Measurements from ENCODE around the gene PWP1. TPM values are rescaled to one million over a fixed set of nuclear protein-coding genes. Genes with fewer than 3 reads are reported as not detected.
A peak's percentile ranks its signal among the peaks of the same experiment; 100 is the strongest.

Gene PWP1
- total RNA-seq, 1 experiment from 2014 or later, result 77.7 TPM

GRCh38 chr12:107681836-107682820 lies 3.5 kb upstream of the PWP1 start:
- TF ChIP-seq, protein P1, sequence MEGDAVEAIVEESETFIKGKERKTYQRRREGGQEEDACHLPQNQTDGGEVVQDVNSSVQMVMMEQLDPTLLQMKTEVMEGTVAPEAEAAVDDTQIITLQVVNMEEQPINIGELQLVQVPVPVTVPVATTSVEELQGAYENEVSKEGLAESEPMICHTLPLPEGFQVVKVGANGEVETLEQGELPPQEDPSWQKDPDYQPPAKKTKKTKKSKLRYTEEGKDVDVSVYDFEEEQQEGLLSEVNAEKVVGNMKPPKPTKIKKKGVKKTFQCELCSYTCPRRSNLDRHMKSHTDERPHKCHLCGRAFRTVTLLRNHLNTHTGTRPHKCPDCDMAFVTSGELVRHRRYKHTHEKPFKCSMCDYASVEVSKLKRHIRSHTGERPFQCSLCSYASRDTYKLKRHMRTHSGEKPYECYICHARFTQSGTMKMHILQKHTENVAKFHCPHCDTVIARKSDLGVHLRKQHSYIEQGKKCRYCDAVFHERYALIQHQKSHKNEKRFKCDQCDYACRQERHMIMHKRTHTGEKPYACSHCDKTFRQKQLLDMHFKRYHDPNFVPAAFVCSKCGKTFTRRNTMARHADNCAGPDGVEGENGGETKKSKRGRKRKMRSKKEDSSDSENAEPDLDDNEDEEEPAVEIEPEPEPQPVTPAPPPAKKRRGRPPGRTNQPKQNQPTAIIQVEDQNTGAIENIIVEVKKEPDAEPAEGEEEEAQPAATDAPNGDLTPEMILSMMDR (conservative IDR thresholded peaks at IDR 0.05; ENCODE audit: low read depth, low read length), result no peak
- Histone ChIP-seq H3K36me3 (ENCODE audit: insufficient read depth, low read length, poor library complexity, severe bottlenecking) (no peaks in the 10 kb centered on the region), H3K4me3 (ENCODE audit: low read depth, low read length, poor library complexity, severe bottlenecking) (no peak overlapping the region), H3K9me3 (ENCODE audit: low read depth, low read length, poor library complexity, severe bottlenecking) (no peaks in the 10 kb centered on the region), H3K27me3 (replicated peaks; ENCODE audit: insufficient read depth, low read depth, low read length, poor library complexity) (peaks cover 5% of the 10 kb centered on the region), H3K4me1 (ENCODE audit: insufficient read depth, low read length, poor library complexity, severe bottlenecking) (peaks cover 11% of the 10 kb centered on the region), H3K27ac (ENCODE audit: low read depth, low read length, poor library complexity, severe bottlenecking) (no peak overlapping the region)
- no TSS peak for BruUV-seq (replicated peaks)
- ChIA-PET POLR2A (ENCODE audit: low non-redundant PET) (no interaction called here), CTCF (no interaction called here)
- intact Hi-C loops (cut with micrococcal nuclease; ENCODE audit: unreplicated experiment), result no loop called here
- no peak for DNase-seq (ENCODE audit: low spot score)

DNA sequence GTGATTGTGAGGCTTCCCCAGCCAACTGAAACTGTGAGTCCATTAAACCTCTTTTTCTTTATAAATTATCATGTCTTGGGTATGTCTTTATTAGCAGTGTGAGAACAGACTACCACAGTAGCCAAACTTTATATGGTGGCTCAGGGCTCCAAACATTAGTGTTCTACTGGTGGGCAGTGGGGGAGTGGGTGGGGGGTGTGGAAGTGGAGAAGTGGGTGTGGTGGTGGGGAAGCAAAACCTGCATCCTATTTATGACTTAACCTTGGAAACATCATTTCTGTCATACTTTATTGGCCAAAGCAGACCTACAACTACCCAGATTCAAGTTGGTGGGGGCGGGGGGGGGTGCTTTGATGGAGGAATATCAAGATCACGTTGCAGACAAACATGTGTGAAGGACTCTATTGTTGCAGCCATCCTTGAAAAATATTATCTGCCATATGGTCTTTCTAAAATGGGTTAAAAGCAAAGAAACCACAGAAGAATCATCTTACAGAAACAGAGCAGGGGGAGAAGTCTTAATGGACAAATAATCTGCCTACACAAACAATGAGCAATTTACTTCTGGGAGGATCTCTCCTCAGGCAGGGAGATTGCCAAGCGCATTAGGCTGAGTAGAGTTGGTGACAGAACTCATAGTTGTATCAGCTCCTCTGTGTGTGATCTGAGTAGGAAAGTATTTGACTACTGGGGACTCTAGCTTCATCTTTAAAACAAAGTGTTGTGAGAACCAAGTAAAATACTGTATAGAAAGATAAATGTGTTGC lies 1.4 kb upstream of the PWP1 start:
- POLR2A ChIA-PET (ENCODE audit: low non-redundant PET), result no interaction called here
- CTCF ChIA-PET, result interaction anchor here (0.7 kb wide), 1 partner anchor 8 kb away, joined by 6 read pairs; no protein-coding TSS in a partner anchor
- no peaks in the 10 kb centered on the region for H3K27me3 ChIP-seq (replicated peaks; ENCODE audit: insufficient read depth, low read depth, low read length, poor library complexity)
- no peak for DNase-seq (ENCODE audit: low spot score)
- H3K4me1 ChIP-seq (ENCODE audit: insufficient read depth, low read length, poor library complexity, severe bottlenecking), result peaks cover 11% of the 10 kb centered on the region
- TF ChIP-seq, protein P1 (conservative IDR thresholded peaks at IDR 0.05; ENCODE audit: low read depth, low read length), result no peak
- no peak for TF ChIP-seq EZH2 (IDR thresholded peaks at IDR 0.05; ENCODE audit: borderline replicate concordance, low read depth, low read length, poor library complexity, severe bottlenecking)
- peak overlapping the region; percentile 77 for H3K4me3 ChIP-seq (ENCODE audit: low read depth, low read length, poor library complexity, severe bottlenecking)
- H3K36me3 ChIP-seq (ENCODE audit: insufficient read depth, low read length, poor library complexity, severe bottlenecking), result peaks cover 10% of the 10 kb centered on the region
- BruUV-seq (replicated peaks), result no TSS peak
- H3K9me3 ChIP-seq (ENCODE audit: low read depth, low read length, poor library complexity, severe bottlenecking), result no peaks in the 10 kb centered on the region
- intact Hi-C loops (cut with micrococcal nuclease; ENCODE audit: unreplicated experiment), result no loop called here
- no peak overlapping the region for H3K27ac ChIP-seq (ENCODE audit: low read depth, low read length, poor library complexity, severe bottlenecking)

DNA sequence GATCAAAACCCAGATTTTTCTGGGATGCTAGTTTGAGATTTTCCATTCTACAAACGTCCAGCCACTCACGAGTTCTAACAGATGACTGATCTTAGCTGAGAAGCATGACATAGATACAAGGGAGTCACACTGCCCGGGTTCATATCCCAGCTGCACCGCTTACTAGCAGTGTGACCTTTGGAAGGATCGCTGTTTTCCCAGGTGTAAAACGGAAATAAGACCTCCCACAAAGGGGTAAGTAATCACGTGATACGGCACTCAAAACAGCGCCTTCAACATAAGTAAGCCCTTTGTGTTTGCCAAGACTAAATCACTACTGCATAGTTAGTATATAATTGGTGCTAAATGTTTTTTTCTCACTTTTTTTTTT lies 624 bp upstream of the PWP1 start:
- DNase-seq (ENCODE audit: low spot score), result peak; percentile 44
- intact Hi-C loops (cut with micrococcal nuclease; ENCODE audit: unreplicated experiment), result no loop called here
- peak overlapping the region; percentile 77 for H3K4me3 ChIP-seq (ENCODE audit: low read depth, low read length, poor library complexity, severe bottlenecking)
- CTCF ChIA-PET, result no interaction called here
- no peaks in the 10 kb centered on the region for H3K9me3 ChIP-seq (ENCODE audit: low read depth, low read length, poor library complexity, severe bottlenecking)
- no peaks in the 10 kb centered on the region for H3K27me3 ChIP-seq (replicated peaks; ENCODE audit: insufficient read depth, low read depth, low read length, poor library complexity)
- H3K4me1 ChIP-seq (ENCODE audit: insufficient read depth, low read length, poor library complexity, severe bottlenecking), result peaks cover 11% of the 10 kb centered on the region
- TF ChIP-seq, protein P1 (conservative IDR thresholded peaks at IDR 0.05; ENCODE audit: low read depth, low read length), result no peak
- H3K27ac ChIP-seq (ENCODE audit: low read depth, low read length, poor library complexity, severe bottlenecking), result peak overlapping the region; percentile 79
- BruUV-seq (replicated peaks), result no TSS peak
- H3K36me3 ChIP-seq (ENCODE audit: insufficient read depth, low read length, poor library complexity, severe bottlenecking), result peaks cover 16% of the 10 kb centered on the region
- POLR2A ChIA-PET (ENCODE audit: low non-redundant PET), result no interaction called here
